D341Med (cell line): Measurements from ENCODE around the gene TSR1.

Experiments
- DNase-seq: peaks from one replicate; pipeline ENCODE4 v3.0.0; 2012; ENCODE audit warnings: low spot score

TSR1 gene

DNA sequence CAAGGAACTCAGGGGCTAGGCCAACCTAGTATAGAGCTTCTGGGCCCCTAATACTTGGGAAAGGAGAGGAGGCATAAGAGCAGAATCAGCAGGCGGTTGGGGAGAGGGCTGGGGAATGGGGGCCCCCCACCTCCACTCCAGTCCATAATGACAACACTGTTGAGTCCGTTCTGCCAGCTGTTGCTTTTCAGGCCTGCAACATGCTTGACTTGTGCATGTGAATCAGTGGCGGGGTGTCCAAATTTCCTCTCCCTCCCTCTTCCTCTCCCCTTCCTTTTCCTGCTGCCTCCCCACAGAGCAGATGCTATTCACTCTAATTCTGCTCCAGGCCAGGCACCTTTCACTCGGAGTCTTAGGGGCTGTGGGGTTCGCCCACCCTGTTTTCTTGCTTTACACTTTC is 32.8 kb upstream of the TSR1 start:
- no peak for DNase-seq

DNA sequence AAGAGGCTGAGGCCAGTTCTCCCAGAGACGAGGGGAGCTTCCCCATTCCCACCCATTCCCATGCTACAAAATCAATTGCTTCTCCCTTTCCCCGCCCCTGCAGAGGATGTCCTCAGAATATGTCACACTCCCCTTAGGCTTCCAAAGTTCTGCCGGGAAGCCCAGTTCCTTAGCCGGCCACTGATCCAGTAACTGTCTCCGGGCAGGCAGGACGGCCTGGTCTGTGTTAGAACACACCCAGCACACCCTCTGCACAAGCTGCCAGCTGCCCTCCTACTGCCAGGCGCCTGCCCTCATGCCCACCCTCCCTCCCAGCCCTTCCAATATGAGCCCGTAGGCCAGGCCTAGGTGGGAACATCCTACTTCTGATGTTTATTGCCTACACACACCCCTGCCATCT is 32.1 kb upstream of the TSR1 start:
- DNase-seq: no peak

DNA sequence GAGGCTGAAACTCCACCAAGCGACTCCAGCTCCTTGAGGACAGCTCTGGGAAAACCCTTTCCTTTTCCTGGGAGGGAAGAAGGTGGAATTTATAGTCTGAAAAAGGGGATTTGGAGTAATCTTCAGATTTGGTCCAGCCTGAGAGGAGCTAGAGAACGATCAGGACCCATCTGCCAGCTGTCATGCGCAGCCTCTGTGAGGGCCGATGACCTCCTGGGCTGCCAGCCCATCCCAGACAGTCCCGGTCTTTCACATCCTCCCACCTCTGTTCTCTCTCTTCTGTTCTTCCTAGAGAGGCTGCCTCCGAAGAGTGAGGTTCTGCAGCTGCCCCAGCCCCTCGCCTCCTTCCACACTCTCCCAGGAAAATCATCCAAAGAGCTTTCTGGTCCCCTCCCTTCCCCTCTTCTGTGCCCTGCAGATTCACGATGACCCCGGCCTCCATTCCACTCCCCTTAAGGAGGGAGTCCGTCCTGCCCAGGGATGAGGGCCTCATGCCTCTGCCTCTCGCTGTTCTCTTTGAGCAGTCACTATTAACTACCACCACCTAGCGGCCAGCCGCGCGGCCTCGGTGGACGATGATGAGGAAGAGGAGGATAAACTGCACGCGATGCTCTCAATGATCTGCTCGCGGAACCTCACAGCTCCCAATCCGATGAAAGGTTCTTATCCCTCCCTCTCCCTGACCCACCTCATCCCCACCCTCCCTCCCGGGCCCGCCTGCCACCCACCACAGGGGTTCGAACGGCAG is 30.7 kb upstream of the TSR1 start:
- DNase-seq: no peak

DNA sequence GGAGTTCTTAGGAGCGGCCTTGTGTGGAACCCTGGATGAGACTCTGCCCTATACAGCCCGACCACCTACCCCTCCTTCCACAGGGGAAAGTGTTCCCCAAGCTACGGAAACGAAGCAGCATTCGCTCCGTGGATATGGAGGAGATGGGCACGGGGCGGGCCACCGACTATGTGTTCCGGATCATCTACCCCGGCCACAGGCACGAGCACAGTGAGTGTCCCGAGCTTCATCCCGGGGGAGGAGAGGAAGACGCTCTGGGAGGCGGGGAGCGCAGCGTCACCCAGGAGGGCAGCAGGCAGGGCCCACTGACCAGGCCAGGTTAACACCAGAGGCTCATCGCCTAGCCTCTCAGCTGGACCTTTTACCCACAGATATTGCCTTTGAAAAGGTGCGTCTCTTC is 28.9 kb upstream of the TSR1 start:
- DNase-seq: no peak

DNA sequence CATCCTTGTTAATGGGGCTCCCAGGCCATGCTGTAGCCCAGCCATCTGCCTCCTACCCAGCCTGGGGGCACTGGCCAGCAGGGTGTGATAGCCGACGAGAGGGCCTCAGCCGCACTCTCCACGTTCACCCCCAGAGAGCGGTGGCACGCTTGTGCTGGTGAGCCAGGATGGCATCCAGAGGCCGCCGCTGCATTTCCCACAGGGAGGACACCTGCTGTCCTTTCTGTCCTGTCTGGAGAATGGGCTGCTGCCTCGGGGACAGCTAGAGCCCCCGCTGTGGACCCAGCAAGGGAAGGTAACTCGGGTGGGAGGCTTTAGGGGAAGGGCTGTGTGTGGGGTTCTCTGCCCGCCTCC is 28.5 kb upstream of the TSR1 start:
- no peak for DNase-seq

DNA sequence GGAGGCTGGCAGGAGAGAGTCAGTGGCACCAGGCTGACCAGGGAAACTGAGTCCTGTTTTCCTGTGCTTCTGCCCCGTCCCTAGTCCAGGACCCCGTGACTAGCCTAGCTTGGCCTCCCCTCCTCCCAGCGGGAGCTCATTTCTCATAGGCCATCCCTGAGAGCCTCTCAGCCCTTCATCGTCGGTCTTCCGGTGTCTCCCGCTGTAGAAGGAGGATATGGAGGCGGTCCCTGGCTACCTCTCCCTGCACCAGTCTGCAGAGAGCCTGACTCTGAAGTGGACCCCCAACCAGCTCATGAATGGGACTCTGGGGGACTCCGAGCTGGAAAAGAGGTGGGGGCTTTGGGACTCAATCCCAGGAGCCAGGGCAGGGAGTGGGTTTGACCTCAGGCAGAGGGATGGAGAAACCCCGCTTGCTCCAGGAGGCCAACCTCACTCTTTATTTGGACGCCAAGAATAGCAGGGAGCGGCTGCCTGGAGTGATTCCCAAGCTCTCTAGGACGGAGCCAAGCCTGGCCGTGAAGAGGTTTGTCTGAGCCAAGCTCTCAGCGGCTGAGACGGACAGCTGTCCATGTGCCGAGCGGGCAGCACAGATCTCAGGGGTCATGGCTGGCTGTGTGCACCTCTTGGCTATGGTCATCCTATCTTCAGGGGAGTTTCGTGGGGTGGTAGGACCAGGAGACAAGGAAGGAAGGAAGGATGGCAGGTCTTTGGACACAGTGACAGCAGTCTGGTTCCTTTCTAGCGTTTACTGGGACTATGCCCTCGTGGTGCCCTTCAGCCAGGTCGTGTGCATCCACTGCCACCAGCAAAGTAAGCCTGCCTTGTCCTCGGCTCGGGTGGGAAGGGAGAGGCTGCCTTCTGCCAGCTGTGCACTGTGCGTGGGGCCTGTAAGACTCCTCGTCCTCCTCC is 27.9 kb upstream of the TSR1 start:
- no peak for DNase-seq

DNA sequence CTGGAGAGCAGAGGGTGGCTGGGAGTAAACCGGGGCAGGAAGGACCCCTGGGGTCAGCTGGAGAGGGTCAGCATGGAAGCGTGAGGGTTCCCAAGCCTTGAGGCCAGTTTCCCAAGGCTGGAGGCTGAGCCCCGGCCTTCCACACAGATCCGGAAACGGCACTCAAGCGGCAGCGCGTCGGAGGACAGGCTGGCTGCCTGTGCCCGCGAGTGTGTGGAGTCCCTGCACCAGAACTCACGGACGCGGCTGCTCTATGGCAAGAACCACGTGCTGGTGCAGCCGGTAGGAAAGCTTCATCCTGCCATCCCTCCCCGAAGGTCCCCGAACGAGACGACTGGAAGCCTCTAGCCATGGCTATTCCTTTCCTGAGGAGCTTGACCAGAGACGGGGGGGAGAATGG is 27.1 kb upstream of the TSR1 start:
- no peak for DNase-seq

DNA sequence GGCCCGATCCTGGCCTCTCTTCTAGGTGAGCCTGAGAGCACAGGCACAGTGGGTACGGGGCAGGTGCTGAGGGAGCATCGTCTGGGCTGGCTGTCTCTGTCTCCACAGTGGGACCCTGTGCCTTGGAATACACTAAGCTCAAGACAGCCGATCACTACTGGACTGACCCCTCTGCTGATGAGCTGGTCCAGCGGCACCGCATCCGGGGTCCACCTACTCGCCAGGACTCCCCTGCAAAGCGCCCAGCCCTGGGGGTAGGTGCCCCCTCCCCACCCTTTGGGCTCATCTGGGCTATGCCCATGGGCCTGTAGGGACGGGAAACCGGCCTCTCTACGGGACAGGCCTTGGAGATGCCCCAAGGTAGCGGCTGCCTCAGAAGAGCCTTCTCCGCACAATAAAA is 26.6 kb upstream of the TSR1 start:
- no peak for DNase-seq

DNA sequence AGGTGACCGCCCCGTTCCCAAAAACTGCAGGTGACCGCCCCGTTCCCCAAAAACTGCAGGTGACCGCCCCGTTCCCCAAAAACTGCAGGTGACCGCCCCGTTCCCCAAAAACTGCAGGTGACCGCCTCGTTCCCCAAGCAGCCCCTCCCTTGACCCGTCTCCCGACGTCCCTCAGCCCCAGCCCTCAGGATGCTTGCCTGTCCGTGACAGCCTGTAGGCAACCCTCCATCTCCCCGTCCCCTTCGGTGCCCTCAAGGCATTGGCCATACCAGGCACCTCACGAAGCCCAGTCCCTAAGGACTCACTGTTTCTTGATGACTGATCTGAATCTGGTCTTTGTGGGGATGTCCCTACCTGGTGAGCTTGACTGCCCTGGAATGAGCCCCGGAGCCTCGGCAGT is 26.2 kb upstream of the TSR1 start:
- DNase-seq: no peak

DNA sequence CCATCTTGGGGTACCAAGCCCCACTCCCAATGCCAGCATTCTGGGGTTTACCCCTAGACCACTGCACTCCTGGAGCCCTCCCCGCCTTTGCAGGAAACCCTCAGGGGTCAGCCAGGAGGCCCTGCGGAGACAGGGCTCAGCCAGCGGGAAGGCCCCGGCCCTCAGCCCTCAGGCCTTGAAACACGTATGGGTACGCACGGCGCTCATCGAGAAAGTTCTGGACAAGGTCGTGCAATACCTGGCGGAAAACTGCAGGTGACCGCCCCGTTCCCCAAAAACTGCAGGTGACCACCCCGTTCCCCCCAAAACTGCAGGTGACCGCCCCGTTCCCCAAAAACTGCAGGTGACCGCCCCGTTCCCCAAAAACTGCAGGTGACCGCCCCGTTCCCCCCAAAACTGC is 25.8 kb upstream of the TSR1 start:
- no peak for DNase-seq

DNA sequence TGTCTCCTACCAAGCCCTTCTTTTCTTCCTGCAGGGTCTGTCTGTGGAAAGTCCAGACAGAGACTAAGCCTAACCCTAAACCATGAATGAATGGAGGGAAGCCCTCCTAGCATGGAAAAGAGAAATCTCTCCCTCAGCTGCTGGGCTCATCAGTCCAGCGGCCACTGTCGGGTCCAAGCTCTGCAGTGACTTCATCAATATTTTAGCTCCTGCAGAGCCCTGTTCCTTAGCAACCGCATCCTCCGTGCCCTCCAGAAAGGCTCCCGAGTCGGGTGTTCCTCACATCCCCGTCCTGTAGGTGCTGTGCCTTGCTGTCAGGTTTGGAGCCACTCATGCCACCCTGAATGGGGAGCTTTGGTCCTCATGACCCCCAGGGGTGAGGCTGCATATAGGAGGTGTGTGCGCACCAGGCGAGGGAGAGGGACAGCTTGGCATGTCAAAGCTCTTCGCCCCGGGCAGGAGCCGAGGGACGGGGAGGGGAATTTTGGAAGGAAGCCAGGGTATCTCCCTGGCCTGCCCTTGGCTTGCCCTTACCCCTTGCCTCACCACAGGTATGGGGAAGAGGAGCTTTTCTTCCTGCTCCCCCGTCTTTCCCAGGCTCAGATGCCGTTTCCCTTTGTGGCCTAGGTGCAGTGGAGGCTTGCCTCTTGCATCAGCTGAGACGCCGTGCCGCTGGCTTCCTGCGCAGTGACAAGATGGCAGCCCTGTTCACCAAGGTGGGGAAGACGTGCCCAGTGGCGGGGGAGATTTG is 24.9 kb upstream of the TSR1 start:
- DNase-seq: no peak

DNA sequence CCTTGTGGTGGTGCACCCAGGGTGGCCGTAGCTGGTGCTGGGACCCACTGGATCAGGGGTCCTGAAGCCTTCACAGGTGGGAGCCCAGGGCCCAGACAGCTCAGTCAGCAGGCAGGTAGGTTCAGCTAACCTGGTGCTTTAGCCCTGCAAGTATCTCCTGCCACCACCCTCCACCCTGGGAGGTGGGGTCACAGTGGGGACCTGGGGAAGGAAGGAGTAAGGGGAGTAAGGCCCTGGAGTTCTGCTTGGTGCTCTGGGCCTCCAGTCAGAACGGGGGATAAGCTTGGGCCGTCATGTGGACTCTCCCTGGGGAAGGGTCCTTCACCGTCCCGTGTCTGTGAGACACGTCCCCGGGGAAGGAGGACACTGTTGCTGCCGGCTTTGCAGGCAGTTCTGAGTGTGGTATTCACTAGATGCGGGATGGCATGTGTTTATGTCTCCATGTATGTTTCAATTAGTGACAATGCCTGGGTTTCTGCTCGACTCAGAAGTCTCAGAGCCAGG is 21.7 kb upstream of the TSR1 start:
- DNase-seq: no peak

DNA sequence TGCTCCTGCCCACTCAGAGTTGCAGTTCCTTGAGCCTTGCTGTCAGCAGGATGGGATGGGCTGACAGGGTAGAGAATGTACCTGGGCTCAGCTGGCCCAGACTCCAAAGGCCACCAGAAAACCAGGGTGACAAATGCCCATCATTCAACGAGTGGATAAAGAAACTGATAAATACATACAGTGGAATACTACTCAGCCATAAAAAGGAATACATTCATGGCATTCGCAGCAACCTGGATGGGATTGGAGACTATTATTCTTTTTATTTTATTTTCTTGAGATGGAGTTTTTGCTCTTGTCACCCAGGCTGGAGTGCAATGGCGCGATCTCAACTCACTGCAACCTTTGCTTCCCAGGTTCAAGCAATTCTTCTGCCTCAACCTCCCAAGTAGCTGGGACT is 21.0 kb upstream of the TSR1 start:
- DNase-seq: no peak

DNA sequence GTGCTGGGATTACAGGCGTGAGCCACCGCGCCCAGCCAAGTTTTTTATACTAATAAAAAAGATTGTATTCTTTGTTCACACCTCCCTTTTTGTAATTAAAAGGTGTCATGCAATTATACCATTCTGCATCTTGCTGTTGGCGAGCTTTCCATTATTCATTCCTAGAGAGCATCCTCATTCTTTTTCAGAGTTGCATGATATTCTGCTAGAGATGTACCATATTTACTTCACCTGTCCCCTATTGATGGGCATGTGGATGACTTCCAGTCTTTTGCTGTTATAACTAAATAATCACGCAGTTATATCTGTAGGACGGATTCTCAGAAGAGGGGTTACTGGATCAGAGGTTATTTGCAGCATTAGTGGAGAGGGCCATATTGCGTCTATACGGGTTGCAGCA is 18.1 kb upstream of the TSR1 start:
- DNase-seq: no peak

DNA sequence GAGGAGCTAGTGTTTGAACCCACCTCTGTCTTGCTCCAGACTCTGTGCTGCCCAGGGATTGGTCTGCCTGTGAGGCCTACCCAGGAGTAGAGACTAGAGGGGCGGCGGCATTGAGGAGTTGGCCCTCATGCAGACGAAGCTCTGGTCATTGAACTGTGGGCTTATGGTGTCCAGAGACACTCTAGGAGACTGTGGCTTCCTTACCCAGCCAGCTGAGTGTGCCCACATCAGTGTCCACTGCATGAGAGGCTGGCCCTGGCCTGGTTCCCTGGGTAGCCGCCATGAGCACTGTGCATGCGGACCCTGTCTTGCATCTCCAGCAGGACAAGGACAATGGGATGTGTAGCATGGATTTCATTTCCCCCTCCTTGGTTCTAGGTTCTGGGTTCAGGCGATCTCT is 15.0 kb upstream of the TSR1 start:
- no peak for DNase-seq

DNA sequence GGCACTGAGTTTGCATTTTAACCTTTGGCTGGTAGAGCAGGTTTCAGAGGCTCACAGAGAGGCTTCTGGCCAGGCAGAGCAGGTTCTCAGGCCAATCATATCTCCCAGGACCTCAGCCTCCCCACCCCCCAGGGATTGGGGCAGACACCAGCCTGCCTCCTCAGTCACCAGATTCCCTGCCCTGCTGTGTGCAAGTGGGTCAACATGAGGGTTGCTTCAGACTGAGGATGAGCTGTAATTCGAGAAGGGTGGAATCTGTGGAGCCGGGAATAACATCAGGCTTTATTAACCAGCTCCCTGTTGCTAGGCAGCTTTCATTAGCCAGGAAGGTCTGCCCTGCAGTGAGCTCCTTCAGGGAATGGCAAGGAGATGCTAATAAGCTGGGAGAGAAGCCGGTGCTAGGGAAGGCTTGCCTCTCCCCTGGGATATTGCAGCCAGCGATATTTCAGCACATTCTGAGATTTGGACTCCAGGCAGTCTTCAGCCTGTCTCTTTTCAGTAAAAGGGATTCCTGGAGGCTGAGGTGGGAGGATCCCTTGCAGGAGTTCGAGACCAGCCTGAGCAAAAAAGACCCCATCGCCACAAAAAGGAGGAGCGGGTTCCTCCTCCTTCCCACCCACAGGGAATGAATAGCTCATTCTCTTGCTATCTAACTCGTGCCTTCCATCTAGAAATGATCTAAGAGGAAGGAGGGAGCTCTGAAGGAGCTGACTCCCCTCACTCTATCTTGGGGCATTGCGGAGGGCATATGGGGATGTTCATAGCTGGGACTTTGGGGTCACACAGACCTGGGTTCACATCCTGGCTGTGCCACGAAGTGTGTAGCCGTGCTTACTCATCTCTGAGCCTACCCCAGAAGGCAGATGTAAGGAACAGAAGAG is 11.8 kb upstream of the TSR1 start:
- DNase-seq: peak; percentile 75

DNA sequence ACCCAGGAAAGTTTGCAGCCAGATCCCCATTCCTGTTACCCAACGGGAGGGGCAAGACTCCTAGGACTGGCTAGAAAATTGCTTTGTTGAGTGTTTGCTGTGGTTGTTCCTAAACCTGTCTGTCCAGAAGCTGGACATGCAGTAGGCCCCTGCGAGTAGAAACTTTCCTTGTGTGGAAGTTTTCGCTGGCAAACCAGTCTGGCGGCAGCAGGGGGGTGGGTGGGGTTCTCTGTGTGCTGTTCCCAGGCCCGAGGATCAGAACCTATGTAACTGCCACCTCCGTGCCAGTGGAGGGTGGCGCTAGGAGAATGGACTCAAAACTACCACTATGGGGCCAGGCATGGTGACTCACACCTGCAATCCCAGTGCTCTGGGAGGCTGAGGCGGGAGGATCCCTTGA is 10.2 kb upstream of the TSR1 start:
- DNase-seq: no peak

DNA sequence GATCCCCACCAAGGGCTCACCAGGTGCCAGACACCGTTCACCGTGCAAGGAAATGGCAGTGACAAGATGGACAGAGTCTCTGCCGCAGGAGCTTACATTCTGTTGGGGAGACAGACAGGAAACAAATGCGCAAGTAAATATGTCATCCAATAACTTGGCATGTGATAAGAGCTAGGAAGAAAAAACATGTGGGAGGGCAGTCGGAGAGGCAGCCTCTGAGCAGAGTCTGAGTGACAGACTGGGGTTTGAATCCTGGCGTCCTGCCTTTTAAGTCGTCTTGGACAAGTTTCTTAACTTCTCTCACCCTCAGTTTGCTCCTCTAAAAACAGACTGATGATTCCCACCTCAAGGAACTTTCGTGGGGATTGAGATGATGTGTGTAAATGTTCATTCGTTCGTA is 8.3 kb upstream of the TSR1 start:
- no peak for DNase-seq

DNA sequence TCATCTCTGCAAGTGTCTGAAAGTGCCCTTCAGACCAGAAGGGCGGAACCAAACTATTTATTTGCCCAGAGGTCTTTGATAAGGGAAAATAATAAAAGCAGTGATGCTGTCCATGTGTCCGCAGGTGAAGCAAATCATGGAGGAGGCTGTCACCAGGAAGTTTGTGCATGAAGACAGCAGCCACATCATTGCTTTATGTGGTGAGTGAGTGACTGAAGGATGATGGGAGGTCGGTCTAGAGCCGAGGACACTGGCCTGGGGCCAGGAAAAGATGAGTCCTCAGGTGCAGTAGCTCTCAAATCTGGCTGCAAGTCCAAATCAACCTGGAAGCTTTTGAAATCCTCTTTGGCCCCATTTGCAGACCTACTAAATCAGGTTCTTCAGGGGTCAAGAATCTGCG is 7.2 kb upstream of the TSR1 start:
- DNase-seq: no peak

DNA sequence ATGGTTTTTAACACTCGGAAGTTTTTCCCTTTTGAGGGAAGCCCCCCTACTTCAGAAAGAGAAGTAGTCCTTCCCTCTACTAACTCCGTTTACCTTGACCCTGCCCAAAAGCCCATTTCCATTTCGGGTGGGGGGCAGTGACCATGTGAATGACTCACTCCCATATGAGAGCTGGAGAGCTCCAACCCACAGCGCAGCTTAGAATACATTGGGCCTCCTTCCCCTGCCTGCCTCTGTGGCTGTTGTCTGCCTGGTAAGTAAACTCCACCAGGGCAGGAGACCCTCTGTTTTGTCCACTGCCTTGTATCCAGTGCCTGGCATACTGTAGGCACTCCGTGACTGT is 2.0 kb upstream of the TSR1 start:
- no peak for DNase-seq

DNA sequence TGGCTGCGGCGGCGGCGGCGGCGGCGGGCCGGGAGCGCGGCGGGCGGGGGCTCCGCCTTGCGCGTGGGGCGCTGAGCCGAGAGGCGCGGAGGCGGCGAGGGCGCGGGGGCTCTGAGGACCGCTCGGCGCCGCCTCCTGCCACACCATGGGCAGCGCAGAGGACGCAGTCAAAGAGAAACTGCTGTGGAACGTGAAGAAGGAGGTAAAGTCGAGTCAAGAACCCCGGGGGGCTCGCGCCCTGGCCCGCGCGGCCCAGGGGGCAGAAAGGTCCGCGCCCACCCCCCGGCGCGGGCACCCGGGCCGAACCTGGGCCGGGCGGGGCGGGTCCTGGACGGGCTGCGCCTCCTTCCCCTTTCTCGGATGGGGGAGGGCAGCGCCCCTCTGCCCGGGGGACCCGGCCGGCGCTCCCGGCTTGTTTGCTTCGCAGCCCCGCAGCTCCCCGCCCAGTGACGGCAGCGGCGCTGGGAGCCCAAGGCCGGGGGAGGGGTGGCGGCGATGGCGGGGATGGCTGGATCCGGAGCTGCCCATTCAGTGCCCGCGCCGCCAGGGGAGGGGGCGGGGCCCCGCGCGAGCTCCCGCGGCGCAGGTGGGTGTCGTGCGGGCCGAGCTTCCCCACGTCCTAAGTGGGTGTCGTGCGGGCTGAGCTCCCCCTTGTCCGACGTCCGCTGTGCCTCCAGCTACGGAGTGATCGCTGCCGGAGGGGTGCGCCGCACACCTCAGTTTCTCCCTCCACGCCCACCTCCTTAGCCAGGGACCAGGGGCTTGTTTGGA is 1.5 kb upstream of the TSR1 start:
- peak; percentile 80 for DNase-seq
